GM21447 (cell line): ENCODE measurements around the gene CDK5.

ENCODE experiments used
- ATAC-seq: cut with Tn5 transposase; IDR thresholded peaks from one replicate; pipeline ENCODE4 v1.9.1; 2021; ENCODE audit not compliant: unreplicated experiment

Gene CDK5

DNA sequence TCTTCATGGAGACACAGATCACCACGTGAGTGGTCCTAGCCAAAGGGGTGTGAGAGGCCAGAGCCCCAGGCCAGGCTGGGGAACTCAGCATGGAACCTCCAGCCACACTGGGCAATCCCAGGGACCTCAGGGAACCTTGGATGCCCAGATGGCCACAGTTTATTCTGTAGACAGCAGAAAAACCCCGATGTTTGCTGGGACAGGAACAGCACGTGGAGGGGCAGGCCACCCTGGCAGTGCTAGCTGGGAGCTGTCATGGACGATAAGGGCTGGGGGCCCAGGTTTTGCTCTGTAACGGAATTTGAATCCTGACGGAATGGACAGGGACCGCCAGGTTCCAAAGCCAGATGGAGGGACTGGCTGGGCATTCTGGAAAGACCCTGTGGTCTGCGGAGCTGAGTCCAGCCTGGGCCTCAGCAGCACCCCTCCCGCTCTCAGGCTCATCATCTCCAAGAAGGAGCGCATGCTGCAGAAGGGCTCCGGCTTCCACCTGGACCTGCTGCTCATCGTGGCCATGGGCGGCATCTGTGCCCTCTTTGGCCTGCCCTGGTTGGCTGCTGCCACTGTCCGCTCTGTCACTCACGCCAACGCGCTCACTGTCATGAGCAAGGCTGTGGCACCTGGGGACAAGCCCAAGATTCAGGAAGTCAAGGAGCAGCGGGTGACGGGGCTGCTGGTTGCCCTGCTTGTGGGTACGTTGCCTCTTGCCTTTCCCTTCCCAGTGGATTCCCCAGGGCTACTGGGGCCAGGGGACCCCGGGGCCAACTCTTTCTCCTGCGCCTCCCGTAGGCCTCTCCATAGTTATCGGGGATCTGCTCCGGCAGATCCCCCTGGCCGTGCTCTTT, 17.3 kb upstream of the CDK5 start:
- no peak for ATAC-seq

DNA sequence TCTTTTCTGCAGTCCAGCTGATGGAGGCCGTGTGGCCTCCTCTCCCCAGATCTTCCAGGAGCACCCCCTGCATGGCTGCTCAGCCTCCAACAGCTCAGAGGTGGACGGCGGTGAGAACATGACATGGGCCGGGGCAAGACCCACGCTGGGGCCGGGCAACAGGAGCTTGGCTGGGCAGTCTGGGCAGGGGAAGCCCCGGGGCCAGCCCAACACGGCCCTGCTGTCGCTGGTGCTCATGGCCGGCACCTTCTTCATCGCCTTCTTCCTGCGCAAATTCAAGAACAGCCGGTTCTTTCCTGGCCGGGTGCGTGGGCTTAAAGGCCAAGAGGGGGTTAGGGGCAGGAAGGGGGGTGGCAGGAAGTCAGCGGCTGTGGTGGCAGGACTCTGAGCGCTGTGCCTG, 16.3 kb upstream of the CDK5 start:
- ATAC-seq: no peak

DNA sequence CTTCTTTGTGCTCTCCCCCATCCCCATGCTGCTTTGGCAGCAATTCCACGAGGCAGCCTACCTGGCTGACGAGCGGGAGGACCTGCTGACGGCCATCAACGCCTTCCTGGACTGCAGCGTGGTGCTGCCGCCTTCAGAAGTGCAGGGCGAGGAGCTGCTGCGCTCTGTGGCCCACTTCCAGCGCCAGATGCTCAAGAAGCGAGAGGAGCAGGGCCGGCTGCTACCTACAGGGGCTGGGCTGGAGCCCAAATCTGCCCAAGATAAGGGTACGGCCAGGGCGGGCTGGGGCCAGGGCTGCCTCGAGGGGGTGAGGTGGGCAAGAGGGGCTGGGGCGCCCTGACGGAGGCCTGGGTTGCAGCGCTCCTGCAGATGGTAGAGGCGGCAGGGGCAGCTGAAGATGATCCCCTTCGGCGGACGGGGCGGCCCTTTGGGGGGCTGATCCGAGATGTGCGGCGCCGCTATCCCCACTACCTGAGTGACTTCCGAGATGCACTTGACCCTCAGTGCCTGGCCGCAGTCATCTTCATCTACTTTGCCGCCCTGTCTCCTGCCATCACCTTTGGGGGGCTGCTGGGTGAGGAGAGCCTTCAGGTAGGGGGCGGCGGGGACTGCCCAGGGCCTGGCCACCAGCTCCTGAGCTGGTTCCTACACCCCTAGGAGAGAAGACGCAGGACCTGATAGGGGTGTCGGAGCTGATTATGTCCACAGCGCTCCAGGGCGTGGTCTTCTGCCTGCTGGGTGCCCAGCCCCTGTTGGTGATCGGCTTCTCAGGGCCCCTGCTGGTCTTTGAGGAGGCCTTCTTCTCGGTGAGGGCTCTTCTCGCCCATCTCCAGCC, 13.6 kb upstream of the CDK5 start:
- ATAC-seq: no peak

DNA sequence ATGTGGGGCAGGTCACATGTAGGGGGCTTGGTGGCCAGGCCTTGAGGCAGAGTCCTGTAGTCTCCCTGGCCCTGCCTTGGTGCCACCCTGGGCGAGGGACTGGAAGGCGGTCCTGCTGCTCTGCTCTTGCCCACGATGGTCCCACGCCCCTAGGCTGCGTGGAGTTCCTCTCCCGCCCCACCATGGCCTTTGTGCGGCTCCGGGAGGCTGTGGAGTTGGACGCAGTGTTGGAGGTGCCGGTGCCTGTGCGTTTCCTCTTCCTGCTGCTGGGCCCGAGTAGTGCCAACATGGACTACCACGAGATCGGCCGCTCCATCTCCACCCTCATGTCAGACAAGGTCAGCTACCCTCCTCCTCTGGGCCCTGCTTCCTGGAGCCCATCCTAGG, 12.9 kb upstream of the CDK5 start:
- no peak for ATAC-seq

DNA sequence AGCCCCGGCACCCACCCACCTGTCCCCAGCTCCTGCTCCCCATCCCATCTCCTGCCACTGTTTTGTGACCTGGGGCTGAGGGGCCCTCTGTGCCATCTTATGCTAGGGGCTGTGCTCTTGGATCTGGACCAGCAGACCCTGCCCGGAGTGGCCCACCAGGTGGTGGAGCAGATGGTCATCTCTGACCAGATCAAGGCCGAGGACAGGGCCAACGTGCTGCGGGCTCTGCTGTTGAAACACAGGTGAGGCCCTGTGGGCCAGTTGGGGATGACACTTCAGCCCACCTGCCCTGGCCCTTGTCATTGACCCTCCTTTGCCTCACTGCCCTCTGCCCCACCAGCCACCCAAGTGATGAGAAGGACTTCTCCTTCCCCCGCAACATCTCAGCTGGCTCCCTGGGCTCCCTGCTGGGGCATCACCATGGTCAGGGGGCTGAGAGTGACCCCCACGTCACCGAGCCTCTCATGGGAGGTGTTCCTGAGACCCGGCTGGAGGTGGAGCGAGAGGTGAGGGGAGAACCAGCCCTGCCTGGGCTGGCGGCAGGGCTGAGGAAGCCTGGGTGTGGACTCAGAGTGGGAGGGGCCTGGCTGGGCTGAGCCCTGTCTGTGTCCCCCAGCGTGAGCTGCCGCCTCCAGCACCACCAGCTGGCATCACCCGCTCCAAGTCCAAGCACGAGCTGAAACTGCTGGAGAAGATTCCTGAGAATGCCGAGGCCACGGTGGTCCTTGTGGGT, 12.3 kb upstream of the CDK5 start:
- no peak for ATAC-seq

DNA sequence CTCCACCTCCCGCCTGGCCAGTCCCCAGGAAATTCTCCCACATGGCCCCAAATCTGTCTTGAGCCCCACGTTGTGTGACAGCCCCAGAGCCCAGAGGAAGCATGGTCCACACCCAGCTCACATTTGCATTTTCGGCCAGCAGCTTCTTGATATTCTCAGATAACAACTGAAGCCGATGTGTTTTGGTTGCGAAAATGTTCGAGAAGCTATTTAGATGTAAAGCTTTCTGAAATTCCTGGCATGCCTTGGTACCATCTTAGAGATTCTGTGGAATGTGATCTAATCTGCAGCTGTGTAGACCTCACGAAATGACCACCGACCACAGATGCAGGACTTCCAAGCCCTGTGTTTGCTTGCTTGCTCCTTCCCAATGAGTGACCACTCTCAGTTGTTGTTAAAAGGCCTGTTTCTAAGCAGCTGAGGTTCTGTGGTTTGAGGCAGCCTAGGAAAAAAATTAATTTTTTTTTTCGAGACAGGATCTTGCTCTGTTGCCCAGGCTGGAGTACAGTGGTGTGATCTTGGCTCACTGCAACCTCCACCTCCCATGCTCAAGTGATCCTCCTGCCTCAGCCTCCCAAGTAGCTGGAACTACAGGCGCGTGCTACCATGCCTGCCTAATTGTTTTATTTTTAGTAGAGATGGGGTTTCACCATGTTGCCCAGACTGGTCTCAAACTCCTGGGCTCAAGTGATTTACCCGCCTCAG, 10.5 kb upstream of the CDK5 start:
- ATAC-seq: no peak

DNA sequence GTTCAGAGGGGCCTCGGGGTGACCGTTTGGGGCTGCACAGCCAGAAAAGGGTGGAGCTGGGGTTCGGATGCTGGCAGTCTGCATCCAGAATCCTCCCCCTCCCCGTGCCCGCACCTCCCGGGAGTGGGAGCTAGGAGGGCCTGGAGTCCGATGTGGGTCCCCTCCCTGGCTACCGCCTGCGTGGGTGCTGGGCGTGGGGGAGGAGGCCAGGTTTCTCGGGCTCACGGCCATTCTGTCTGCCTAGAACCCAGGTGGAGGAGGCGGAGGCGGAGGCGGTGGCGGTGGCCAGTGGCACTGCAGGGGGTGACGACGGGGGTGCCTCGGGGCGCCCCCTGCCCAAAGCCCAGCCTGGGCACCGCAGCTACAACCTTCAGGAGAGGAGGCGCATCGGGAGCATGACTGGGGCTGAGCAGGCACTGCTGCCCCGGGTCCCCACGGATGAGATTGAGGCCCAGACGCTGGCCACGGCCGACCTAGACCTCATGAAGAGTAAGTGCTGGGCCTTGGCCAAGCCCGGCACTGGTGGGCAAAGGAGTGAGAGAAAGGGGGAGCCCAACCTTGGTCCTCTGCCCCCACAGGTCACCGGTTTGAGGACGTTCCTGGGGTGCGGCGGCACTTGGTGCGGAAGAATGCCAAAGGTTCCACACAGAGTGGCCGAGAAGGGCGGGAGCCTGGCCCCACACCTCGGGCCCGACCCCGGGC, 8.7 kb upstream of the CDK5 start:
- ATAC-seq: no peak

DNA sequence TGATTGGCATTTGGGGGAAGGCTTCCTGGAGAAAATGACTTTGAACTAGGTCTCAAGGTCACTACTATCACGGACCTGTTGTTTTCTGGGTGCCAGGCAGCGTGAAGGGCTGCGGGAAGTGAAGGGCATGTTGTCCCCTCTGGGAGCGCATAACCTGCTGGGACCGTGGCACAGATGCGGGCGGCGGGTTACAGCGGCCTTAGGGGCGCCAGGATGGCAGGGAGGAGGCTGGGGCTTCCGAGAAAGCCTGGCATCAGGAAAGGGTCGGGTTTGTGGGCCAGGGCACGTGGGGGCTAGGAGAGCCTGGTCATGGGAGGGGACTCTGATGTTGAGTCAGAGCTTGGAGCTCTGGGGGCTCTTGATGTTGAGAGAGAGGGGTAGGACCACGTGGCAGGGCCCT, 7.8 kb upstream of the CDK5 start:
- no peak for ATAC-seq

DNA sequence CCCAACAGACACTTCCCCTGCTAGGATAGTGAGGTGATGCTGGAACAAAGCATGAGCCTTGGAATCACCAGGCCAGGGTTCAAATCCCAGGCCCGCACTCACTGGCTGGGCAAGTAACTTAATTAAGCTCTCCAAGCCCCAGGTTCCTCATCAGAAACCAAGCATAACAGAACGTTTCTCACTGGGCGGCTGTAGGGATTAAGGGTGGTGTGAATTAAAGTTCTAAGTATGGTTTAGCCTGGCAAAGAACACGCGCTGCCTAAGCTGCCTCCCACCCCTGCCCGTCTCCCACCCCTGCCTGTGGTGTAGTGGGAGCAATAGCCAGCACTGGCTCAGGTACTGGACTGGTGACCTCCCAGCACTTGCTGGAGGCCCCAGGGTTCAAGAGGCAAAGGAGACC, 7.3 kb upstream of the CDK5 start:
- ATAC-seq: no peak

DNA sequence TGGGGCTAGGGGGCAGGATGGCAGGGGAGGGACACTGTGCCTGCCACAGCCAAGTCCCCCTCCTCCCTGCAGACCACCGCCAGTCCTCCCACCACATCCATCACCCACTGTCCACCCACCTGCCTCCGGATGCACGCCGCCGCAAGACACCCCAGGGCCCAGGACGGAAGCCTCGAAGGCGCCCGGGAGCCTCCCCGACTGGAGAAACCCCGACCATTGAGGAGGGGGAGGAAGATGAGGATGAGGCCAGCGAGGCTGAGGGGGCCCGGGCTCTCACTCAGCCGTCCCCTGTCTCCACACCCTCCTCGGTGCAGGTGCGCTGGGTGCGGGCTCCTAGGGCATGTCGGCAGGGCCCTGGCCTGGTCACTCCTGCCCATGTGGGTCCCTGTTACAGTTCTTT, 6.8 kb upstream of the CDK5 start:
- ATAC-seq: no peak

DNA sequence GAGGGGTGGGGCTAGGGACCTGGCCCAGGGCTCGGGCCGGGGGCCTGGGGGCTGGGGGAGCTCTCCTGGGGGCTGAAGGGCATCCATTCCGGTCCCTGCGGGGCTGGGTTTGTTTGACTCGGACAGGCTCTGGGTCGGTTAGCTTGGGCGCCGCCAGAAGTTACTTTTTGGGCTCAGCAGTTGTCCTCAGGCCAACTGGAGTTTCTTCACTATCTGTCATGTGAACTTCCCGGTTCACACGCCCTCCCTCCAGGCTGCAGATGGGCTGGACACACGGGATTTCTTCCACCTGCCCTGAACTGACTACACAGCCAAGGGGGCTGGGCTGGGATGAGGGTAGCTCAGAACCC, 5.5 kb upstream of the CDK5 start:
- no peak for ATAC-seq

GRCh38 chr7:151062399-151063211, 4.9 kb upstream of the CDK5 start:
- no peak for ATAC-seq

DNA sequence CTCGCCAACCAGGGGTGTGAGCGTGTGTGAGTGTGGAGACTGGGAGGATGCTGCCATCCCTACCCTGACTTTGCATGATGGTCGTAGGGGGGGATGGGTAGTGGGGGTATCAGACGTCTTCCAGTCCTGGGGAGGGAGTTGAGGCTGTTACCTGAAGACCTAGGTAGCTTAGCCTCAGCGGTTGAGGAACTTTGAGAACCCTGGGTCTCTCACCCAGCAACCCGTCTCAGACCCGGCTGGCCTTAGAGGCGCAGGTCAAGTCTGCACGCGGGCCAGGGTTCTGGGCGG, 4.4 kb upstream of the CDK5 start:
- no peak for ATAC-seq

DNA sequence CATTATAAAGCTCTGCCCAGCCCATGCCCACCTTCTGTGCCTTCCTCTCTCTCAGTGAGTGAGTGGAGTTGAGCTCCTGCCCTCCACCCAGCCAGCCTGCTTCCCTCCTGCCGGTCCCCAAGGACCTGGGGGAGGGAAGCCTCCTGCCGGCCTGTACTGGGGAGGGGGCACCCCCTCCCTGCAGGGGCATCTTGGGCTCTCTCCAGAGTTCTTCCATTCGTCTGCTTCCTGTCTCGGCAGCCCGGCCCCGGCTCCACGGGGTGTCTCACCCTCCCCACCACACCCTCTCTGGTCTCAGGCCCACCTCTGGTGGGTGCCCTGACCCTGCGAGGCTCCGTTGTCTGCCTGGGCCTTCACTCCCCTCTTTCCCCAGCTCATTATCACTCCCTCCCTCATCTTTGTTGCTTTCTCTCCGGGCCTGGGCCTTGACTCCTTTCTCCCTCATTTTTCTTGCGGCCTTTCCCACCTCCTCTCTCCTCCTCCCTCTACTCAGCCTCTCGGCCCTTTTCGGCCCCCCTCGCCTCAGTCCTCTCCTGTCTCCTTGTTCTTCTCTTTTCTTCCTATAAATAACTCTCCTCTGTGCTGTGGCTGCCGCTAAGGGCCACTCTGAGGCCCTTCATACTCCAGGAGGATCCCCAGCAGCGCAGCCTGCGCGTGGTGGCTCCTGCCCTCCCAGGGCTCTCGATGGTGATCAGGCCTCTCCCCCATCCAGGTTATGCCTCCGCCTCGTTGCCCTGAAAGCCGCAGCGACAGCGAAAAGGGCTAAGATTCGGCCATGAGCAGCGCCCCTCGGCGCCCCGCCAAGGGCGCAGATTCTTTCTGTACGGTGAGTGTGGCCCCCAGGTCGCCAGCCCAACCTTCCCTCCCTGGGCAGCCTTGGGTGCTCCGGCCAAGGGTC, 3.8 kb upstream of the CDK5 start:
- ATAC-seq: no peak

- no peak for ATAC-seq
Measured at GRCh38 chr7:151060416-151061212, 2.9 kb upstream of the CDK5 start.

- no peak for ATAC-seq
Measured at GRCh38 chr7:151060113-151060415, 2.4 kb upstream of the CDK5 start.

- peak; percentile 21 for ATAC-seq
Measured at GRCh38 chr7:151059367-151060112, 1.8 kb upstream of the CDK5 start, which contains the start of gene SLC4A2. SLC4A2 (plus strand) TSS chr7:151059589; CDS start chr7:151061988, 2,399 bp downstream.
